Measurements from ENCODE around the gene ZEB2. TPM values are rescaled to one million over a fixed set of nuclear protein-coding genes. Genes with fewer than 3 reads are reported as not detected.

ZEB2 gene
- polyA plus RNA-seq, 1 donor from 2014 or later: 2.2 TPM

DNA sequence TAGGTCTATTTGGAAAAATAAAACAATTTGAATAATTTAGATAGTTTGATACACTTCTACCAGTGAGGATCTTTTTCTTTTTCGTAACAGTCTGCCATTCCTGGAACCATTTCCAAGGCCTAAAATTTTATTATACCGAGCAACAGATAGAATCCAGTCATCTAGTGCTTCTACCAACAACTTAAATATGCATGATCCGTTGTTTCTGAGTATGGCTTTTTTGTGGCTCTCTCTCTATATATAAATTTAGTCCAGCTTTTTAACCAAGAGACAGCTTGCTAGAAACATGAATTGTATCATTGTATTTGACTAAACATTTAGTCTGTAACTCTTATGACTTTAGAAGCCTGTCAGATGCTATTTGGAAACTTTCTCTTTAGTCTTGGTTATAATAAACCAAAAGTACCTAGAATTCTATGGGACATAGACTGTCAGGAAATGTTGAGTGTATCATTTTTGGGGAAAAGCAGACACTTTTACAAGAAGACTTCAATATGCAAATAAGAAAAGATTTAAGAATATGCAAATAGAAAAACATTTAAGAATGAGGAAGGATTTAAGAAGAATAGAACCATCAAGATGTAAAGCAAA is 161.4 kb downstream of the ZEB2 start:
- Histone ChIP-seq H3K4me2 (ENCODE audit: low read length) (no peak overlapping the region), H3K36me3 (ENCODE audit: insufficient read depth, low read length) (no peaks in the 10 kb centered on the region), H4K20me1 (ENCODE audit: insufficient read depth) (no peaks in the 10 kb centered on the region), H3K9me2 (ENCODE audit: insufficient read depth, low read length) (no peaks in the 10 kb centered on the region), H3F3A (ENCODE audit: insufficient read depth, low read length, poor library complexity, severe bottlenecking) (no peaks in the 10 kb centered on the region), H3K9ac (ENCODE audit: low read length) (no peak overlapping the region), H3K4me3 (ENCODE audit: low read length) (no peak overlapping the region), H3K9me3 (ENCODE audit: low read length) (no peaks in the 10 kb centered on the region), H3K27ac (ENCODE audit: low read length) (no peak overlapping the region), H3K79me2 (replicated peaks; ENCODE audit: insufficient read depth, low read length) (no peaks in the 10 kb centered on the region), H3K27me3 (ENCODE audit: insufficient read depth, low read depth, low read length) (no peaks in the 10 kb centered on the region), H2AFZ (ENCODE audit: low read depth, low read length) (no peak overlapping the region)
- TF ChIP-seq REST (IDR thresholded peaks at IDR 0.05; ENCODE audit: borderline replicate concordance) (no peak), SMC3 (conservative IDR thresholded peaks at IDR 0.05; ENCODE audit: poor library complexity) (no peak), EZH2 (IDR thresholded peaks at IDR 0.05; ENCODE audit: borderline replicate concordance, insufficient read depth, low read length, poor library complexity, severe bottlenecking) (no peak), MXI1 (conservative IDR thresholded peaks at IDR 0.05; ENCODE audit: poor library complexity, severe bottlenecking) (no peak), POLR2AphosphoS5 (IDR thresholded peaks at IDR 0.05) (no peak), TAF1 (IDR thresholded peaks at IDR 0.05; ENCODE audit: low read depth) (no peak)

GRCh38 chr2:144357623-144358373 is 162.1 kb downstream of the ZEB2 start:
- H4K20me1 ChIP-seq (ENCODE audit: insufficient read depth): no peaks in the 10 kb centered on the region
- no peak overlapping the region for H2AFZ ChIP-seq (ENCODE audit: low read depth, low read length)
- H3K9ac ChIP-seq (ENCODE audit: low read length): no peak overlapping the region
- H3K79me2 ChIP-seq (replicated peaks; ENCODE audit: insufficient read depth, low read length): no peaks in the 10 kb centered on the region
- H3K4me3 ChIP-seq (ENCODE audit: low read length): no peak overlapping the region
- no peaks in the 10 kb centered on the region for H3K27me3 ChIP-seq (ENCODE audit: insufficient read depth, low read depth, low read length)
- no peaks in the 10 kb centered on the region for H3K9me3 ChIP-seq (ENCODE audit: low read length)
- no peaks in the 10 kb centered on the region for H3F3A ChIP-seq (ENCODE audit: insufficient read depth, low read length, poor library complexity, severe bottlenecking)
- no peak overlapping the region for H3K4me2 ChIP-seq (ENCODE audit: low read length)
- H3K27ac ChIP-seq (ENCODE audit: low read length): no peak overlapping the region
- TF ChIP-seq MXI1 (conservative IDR thresholded peaks at IDR 0.05; ENCODE audit: poor library complexity, severe bottlenecking) (no peak), EZH2 (IDR thresholded peaks at IDR 0.05; ENCODE audit: borderline replicate concordance, insufficient read depth, low read length, poor library complexity, severe bottlenecking) (no peak), POLR2AphosphoS5 (IDR thresholded peaks at IDR 0.05) (no peak), TAF1 (IDR thresholded peaks at IDR 0.05; ENCODE audit: low read depth) (no peak), EP300 (conservative IDR thresholded peaks at IDR 0.05; ENCODE audit: poor library complexity, severe bottlenecking) (no peak), SMC3 (conservative IDR thresholded peaks at IDR 0.05; ENCODE audit: poor library complexity) (no peak)
- TF ChIP-seq, protein P1, sequence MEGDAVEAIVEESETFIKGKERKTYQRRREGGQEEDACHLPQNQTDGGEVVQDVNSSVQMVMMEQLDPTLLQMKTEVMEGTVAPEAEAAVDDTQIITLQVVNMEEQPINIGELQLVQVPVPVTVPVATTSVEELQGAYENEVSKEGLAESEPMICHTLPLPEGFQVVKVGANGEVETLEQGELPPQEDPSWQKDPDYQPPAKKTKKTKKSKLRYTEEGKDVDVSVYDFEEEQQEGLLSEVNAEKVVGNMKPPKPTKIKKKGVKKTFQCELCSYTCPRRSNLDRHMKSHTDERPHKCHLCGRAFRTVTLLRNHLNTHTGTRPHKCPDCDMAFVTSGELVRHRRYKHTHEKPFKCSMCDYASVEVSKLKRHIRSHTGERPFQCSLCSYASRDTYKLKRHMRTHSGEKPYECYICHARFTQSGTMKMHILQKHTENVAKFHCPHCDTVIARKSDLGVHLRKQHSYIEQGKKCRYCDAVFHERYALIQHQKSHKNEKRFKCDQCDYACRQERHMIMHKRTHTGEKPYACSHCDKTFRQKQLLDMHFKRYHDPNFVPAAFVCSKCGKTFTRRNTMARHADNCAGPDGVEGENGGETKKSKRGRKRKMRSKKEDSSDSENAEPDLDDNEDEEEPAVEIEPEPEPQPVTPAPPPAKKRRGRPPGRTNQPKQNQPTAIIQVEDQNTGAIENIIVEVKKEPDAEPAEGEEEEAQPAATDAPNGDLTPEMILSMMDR (IDR thresholded peaks at IDR 0.05; ENCODE audit: poor library complexity, severe bottlenecking): no peak
- H3K9me2 ChIP-seq (ENCODE audit: insufficient read depth, low read length): no peaks in the 10 kb centered on the region
- H3K36me3 ChIP-seq (ENCODE audit: insufficient read depth, low read length): no peaks in the 10 kb centered on the region
